H1 (cell line): Measurements from ENCODE around the gene TMEM273. TPM values are rescaled to one million over a fixed set of nuclear protein-coding genes. Genes with fewer than 3 reads are reported as not detected.

Experiments used
- CTCF ChIA-PET: fragments of 300-600 bp; sonication (Branson Sonifier 250); formaldehyde crosslinking; loops from one replicate; lab custom pipeline; 2021; ENCODE audit not compliant: partially characterized antibody; lab: Charles Lee
- POLR2A ChIA-PET: fragments of 300-600 bp; sonication (Branson Sonifier 250); formaldehyde crosslinking; loops from one replicate; lab custom pipeline; 2021; ENCODE audit warnings: inconsistent platforms; ENCODE audit not compliant: partially characterized antibody; lab: Charles Lee
- DNase-seq, 2 experiments: peaks; one replicate each; pipeline versions ENCODE4 v3.0.0 to v3.0.0-alpha.2; 2010 to 2022; ENCODE audit warnings: low spot score in 2 of 2, low read depth in 1 of 2, mixed read lengths in 1 of 2
- FAIRE-seq: peaks from 2 replicates; lab custom pipeline; 2011; peaks lifted over from hg19 to GRCh38; lab: Jason Lieb, UNC
- H2AFZ ChIP-seq: 2 replicates; pipeline ENCODE4 v1.8.1; 2012; ENCODE audit warnings: low read length, inconsistent platforms
- H2AK5ac ChIP-seq: 2 replicates; pipeline ENCODE4 v1.6.1; 2013; ENCODE audit warnings: low read depth, low read length
- H2BK120ac ChIP-seq: replicated peaks from 2 replicates; pipeline ENCODE3; 2013; ENCODE audit warnings: low read depth, low read length, inconsistent platforms
- H2BK12ac ChIP-seq: 2 replicates; pipeline ENCODE4 v1.6.1; 2013; ENCODE audit warnings: low read depth, low read length
- H2BK15ac ChIP-seq: 2 replicates; pipeline ENCODE4 v1.6.1; 2013; ENCODE audit warnings: low read length
- H2BK20ac ChIP-seq: 2 replicates; pipeline ENCODE4 v1.6.1; 2013; ENCODE audit warnings: low read length
- H2BK5ac ChIP-seq: 2 replicates; pipeline ENCODE4 v1.6.1; 2013; ENCODE audit warnings: low read depth, low read length
- H3K14ac ChIP-seq: 2 replicates; pipeline ENCODE4 v1.6.1; 2013; ENCODE audit warnings: inconsistent platforms; ENCODE audit not compliant: insufficient read length
- H3K18ac ChIP-seq: 2 replicates; pipeline ENCODE4 v1.6.1; 2013; ENCODE audit warnings: low read length; ENCODE audit errors: extremely low read depth
- H3K23ac ChIP-seq: 2 replicates; pipeline ENCODE4 v1.6.1; 2013; ENCODE audit warnings: inconsistent platforms; ENCODE audit not compliant: insufficient read length
- H3K23me2 ChIP-seq: 2 replicates; pipeline ENCODE4 v1.6.1; 2013; ENCODE audit warnings: low read depth, low read length
- H3K27ac ChIP-seq: 2 replicates; pipeline ENCODE4 v1.6.1; 2011; ENCODE audit warnings: low read depth, low read length, inconsistent platforms
- H3K27me3 ChIP-seq, 4 experiments: replicated peaks in 1 of 4; 1 replicate in 1 of 4; 2 replicates in 3 of 4; pipeline versions ENCODE4 v1.6.1 to v1.8.1; 2011 to 2013; ENCODE audit warnings: low read length in 3 of 4, mild to moderate bottlenecking in 3 of 4, inconsistent platforms in 2 of 4, mixed read lengths in 2 of 4, moderate library complexity in 1 of 4; ENCODE audit not compliant: control insufficient read depth in 3 of 4, insufficient read depth in 3 of 4; ENCODE audit errors: extremely low read depth in 1 of 4
- H3K36me3 ChIP-seq, 4 experiments: 2 replicates each; pipeline versions ENCODE4 v1.6.1 to v1.8.1; 2011 to 2013; ENCODE audit warnings: mild to moderate bottlenecking in 4 of 4, low read length in 3 of 4, moderate library complexity in 2 of 4, control low read depth in 1 of 4, inconsistent platforms in 1 of 4; ENCODE audit not compliant: insufficient read depth in 4 of 4, control insufficient read depth in 2 of 4
- H3K4ac ChIP-seq: replicated peaks from 2 replicates; pipeline ENCODE3; 2013; ENCODE audit warnings: low read length, low read depth, mixed read lengths, inconsistent platforms; ENCODE audit not compliant: insufficient read length
- H3K4me1 ChIP-seq, 4 experiments: replicated peaks in 1 of 4; 1 replicate in 1 of 4; 2 replicates in 3 of 4; pipeline versions ENCODE4 v1.6.1 to v1.8.1; 2011 to 2013; ENCODE audit warnings: low read length in 3 of 4, inconsistent platforms in 2 of 4, mixed read lengths in 1 of 4; ENCODE audit not compliant: insufficient read depth in 4 of 4, control insufficient read depth in 3 of 4
- H3K4me2 ChIP-seq, 2 experiments: 2 replicates each; pipeline versions ENCODE4 v1.6.1 to v1.8.1; 2011 to 2013; ENCODE audit warnings: low read depth in 2 of 2, low read length in 2 of 2, control low read depth in 1 of 2, inconsistent platforms in 1 of 2, mild to moderate bottlenecking in 1 of 2; ENCODE audit not compliant: insufficient read depth in 1 of 2
- H3K4me3 ChIP-seq, 4 experiments: fragments of 200-600, 300-600 bp in 1 of 4; sonication (generic), shearing (Covaris generic), sonication (Bioruptor Twin) in 1 of 4; 2 replicates each; pipeline versions ENCODE4 v1.5.1 to v1.8.1; 2011 to 2016; ENCODE audit warnings: low read length in 4 of 4, low read depth in 3 of 4, control low read depth in 2 of 4, inconsistent platforms in 2 of 4, mild to moderate bottlenecking in 2 of 4, mixed read lengths in 1 of 4, moderate library complexity in 1 of 4; ENCODE audit not compliant: insufficient read depth in 2 of 4; ENCODE audit errors: extremely low read depth in 1 of 4
- H3K56ac ChIP-seq: replicated peaks from 2 replicates; pipeline ENCODE3; 2013; ENCODE audit warnings: low read depth, mild to moderate bottlenecking, mixed read lengths, low read length, inconsistent platforms; ENCODE audit not compliant: insufficient read length
- H3K79me1 ChIP-seq: 2 replicates; pipeline ENCODE4 v1.6.1; 2013; ENCODE audit warnings: low read depth, low read length, control low read depth
- H3K79me2 ChIP-seq, 2 experiments: 2 replicates each; pipeline versions ENCODE4 v1.6.1 to v1.8.1; 2012 to 2013; ENCODE audit warnings: low read length in 2 of 2, mild to moderate bottlenecking in 2 of 2, inconsistent platforms in 1 of 2; ENCODE audit not compliant: insufficient read depth in 2 of 2, control insufficient read depth in 1 of 2
- H3K9ac ChIP-seq, 4 experiments: replicated peaks in 1 of 4; 1 replicate in 1 of 4; 2 replicates in 3 of 4; pipeline versions ENCODE4 v1.6.1 to v1.8.1; 2011 to 2013; ENCODE audit warnings: low read depth in 3 of 4, low read length in 3 of 4, control low read depth in 2 of 4, mild to moderate bottlenecking in 2 of 4, moderate library complexity in 2 of 4, inconsistent platforms in 1 of 4; ENCODE audit errors: extremely low read depth in 1 of 4
- H3K9me3 ChIP-seq, 2 experiments: 2 replicates each; pipeline versions ENCODE4 v1.6.1 to v1.8.1; 2012 to 2013; ENCODE audit warnings: mild to moderate bottlenecking in 2 of 2, moderate library complexity in 2 of 2, control low read depth in 1 of 2, inconsistent platforms in 1 of 2, low read depth in 1 of 2, low read length in 1 of 2, mixed read lengths in 1 of 2; ENCODE audit not compliant: insufficient read depth in 2 of 2
- H4K20me1 ChIP-seq, 2 experiments: replicated peaks in 1 of 2; 2 replicates each; pipeline versions ENCODE3 to v1.8.1; 2011 to 2013; ENCODE audit warnings: inconsistent platforms in 2 of 2, low read length in 2 of 2, mild to moderate bottlenecking in 1 of 2; ENCODE audit not compliant: insufficient read depth in 2 of 2, control insufficient read depth in 1 of 2
- H4K5ac ChIP-seq: 2 replicates; pipeline ENCODE4 v1.6.1; 2013; ENCODE audit warnings: low read length, low read depth, mixed read lengths, inconsistent platforms; ENCODE audit not compliant: insufficient read length
- H4K8ac ChIP-seq: 2 replicates; pipeline ENCODE4 v1.8.0; 2013; ENCODE audit warnings: mild to moderate bottlenecking, moderate library complexity, low read length, inconsistent platforms; ENCODE audit not compliant: insufficient read depth; ENCODE audit errors: extremely low read depth
- H4K91ac ChIP-seq: replicated peaks from 2 replicates; pipeline ENCODE3; 2013; ENCODE audit warnings: low read length, mixed read lengths, inconsistent platforms; ENCODE audit not compliant: insufficient read length
- ASH2L ChIP-seq: fragments of 200-600, 300-600 bp; sonication (generic); IDR thresholded peaks from one replicate; pipeline ENCODE4 v1.7.1; 2017; ENCODE audit warnings: low read length
- BCL11A ChIP-seq, 2 experiments: IDR thresholded peaks; one replicate each; pipeline ENCODE4 v1.6.1; 2011; ENCODE audit warnings: low read depth in 2 of 2, low read length in 2 of 2, mild to moderate bottlenecking in 2 of 2
- CTBP2 ChIP-seq: IDR thresholded peaks from 2 replicates; pipeline ENCODE4 v1.7.0; 2011; ENCODE audit warnings: borderline replicate concordance, mild to moderate bottlenecking, moderate library complexity, mixed read lengths, low read length; ENCODE audit not compliant: insufficient read depth, insufficient read length
- GABPA ChIP-seq: IDR thresholded peaks from 2 replicates; pipeline ENCODE4 v1.6.1; 2011; ENCODE audit warnings: mild to moderate bottlenecking, low read length, moderate library complexity, borderline replicate concordance; ENCODE audit not compliant: insufficient read depth
- HDAC6 ChIP-seq: IDR thresholded peaks from one replicate; pipeline ENCODE4 v1.7.1; 2012; ENCODE audit warnings: low read depth, mild to moderate bottlenecking, inconsistent platforms, low read length, moderate library complexity
- KDM4A ChIP-seq: IDR thresholded peaks from one replicate; pipeline ENCODE4 v1.7.1; 2012; ENCODE audit warnings: low read depth, mild to moderate bottlenecking, moderate library complexity, low read length, inconsistent platforms; ENCODE audit not compliant: severe bottlenecking
- MAFK ChIP-seq: IDR thresholded peaks from 2 replicates; pipeline ENCODE4 v1.6.1; 2012; ENCODE audit warnings: low read depth, mild to moderate bottlenecking, improper control_type of control experiment, low read length
- RXRA ChIP-seq: IDR thresholded peaks from 2 replicates; pipeline ENCODE4 v1.6.1; 2011; ENCODE audit warnings: low read depth, mild to moderate bottlenecking, low read length, moderate library complexity; ENCODE audit not compliant: insufficient read depth
- SIX5 ChIP-seq: IDR thresholded peaks from 2 replicates; pipeline ENCODE4 v1.6.1; 2011; ENCODE audit warnings: mild to moderate bottlenecking, low read depth, low read length
- TAF7 ChIP-seq: optimal IDR thresholded peaks from 2 replicates; pipeline ENCODE3; 2011; ENCODE audit warnings: low read depth, mild to moderate bottlenecking, inconsistent platforms, low read length, moderate library complexity, borderline replicate concordance
- TBP ChIP-seq: IDR thresholded peaks from 2 replicates; pipeline ENCODE4 v1.6.1; 2011; ENCODE audit warnings: low read depth, low read length, improper control_type of control experiment
- TEAD4 ChIP-seq: IDR thresholded peaks from 2 replicates; pipeline ENCODE4 v1.6.1; 2012; ENCODE audit warnings: low read depth, low read length, inconsistent platforms, mixed read lengths
- WGBS, 2 experiments: shearing (Covaris generic) in 1 of 2; methylation state at CpG; one replicate each; pipeline versions ENCODE4 v1.1.6 to v1.1.7; 2013 to 2015; ENCODE audit warnings: low lambda C conversion rate in 2 of 2, mixed read lengths in 2 of 2, inconsistent platforms in 1 of 2, low coverage in 1 of 2, missing lambda C conversion rate in 1 of 2; ENCODE audit not compliant: insufficient replicate concordance in 2 of 2, insufficient coverage in 1 of 2, insufficient read length in 1 of 2; ENCODE audit errors: extremely low coverage in 1 of 2, missing lambda C conversion rate in 1 of 2; 5-methylcytosine and 5-hydroxymethylcytosine counted together
- polyA plus RNA-seq, 7 experiments: library from polyadenylated mRNA; depleted of rRNA in 3 of 7; stranded (reverse) in 5 of 7; unstranded in 2 of 7; fragments of >200 nt in 5 of 7; fragments of 200-250 nt in 2 of 7; gene quantifications; 1 replicate in 5 of 7; 2 replicates in 1 of 7; 4 replicates in 1 of 7; pipeline versions ENCODE4 v1.2.1 to v1.2.3, GENCODE V29; 2011 to 2013; ENCODE audit warnings: missing spikeins in 2 of 7, mixed read lengths in 2 of 7
- total RNA-seq: library from RNA; stranded (reverse); fragmentation: NEBNext Ultra II Directional; extraction: Animal tissue kit (Norgen Biotek cat#: 25700); gene quantifications from 2 replicates; pipeline ENCODE4 v1.2.1, GENCODE V29; 2021

TMEM273 gene
- total and polyA plus RNA-seq, 2 of the 8 experiments (the other 6 are each of a cell fraction or from before 2014, with no cell fraction given): not detected

DNA sequence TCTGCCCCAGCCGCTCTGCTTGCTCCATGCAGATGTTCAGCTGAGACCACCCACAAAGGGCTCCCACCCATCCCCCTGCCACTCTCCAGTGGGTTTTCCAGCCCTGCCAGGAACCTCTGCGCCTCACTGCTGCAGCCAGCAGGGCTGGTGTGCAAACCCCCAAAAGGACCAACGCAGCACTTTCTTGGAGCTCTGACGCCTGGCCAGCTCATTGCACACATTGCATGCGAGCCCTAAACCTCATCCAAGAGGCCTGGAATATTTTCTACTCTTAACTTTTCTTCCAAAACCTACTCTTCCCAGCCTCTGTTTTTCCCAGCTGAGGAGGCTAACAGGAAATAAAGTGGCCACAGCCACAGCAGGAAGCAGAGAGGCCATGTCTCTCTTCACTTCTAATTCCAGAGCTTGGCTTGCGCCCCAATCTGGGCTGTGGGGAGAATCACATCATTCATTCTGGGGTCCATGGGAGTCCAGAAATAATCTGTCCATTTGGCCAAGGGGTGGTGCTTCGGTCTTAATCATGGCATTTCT is 49.8 kb downstream of the TMEM273 start:
- no peak for DNase-seq
- no peak overlapping the region for H3K4ac ChIP-seq
- TF ChIP-seq BCL11A (IDR thresholded peaks at IDR 0.05; ENCODE audit: low read depth in 2 of 2, low read length in 2 of 2) (no peak), TBP (no peak), CTBP2 (no peak), RXRA (no peak), ASH2L (no peak), HDAC6 (no peak), MAFK (no peak), TEAD4 (no peak), TAF7 (no peak), KDM4A (no peak), GABPA (no peak), SIX5 (no peak)

More for the DNA sequence above, 49.8 kb downstream of the TMEM273 start:
- 90% methylated on average over 7 of the region's 7 CpGs; no CpG with 5 or more reads in 1 of the 2 experiments for WGBS, 2 experiments
- Histone ChIP-seq H3K79me1 (no peaks in the 10 kb centered on the region), H4K5ac (no peak overlapping the region), H2BK5ac (no peak overlapping the region), H2AK5ac (no peak overlapping the region), H3K79me2 (no peaks in the 10 kb centered on the region), H2AFZ (no peak overlapping the region), H3K9me3 (no peaks in the 10 kb centered on the region), H3K27ac (no peak overlapping the region), H3K4me2 (no peak overlapping the region), H3K56ac (no peak overlapping the region), H4K20me1 (no peaks in the 10 kb centered on the region), H4K91ac (no peak overlapping the region), H2BK20ac (no peak overlapping the region), H2BK15ac (no peak overlapping the region), H4K8ac (no peak overlapping the region), H3K9ac (no peak overlapping the region), H3K14ac (no peak overlapping the region), H3K27me3 (no peaks in the 10 kb centered on the region), H3K18ac (no peak overlapping the region), H2BK12ac (no peak overlapping the region), H3K23me2 (no peaks in the 10 kb centered on the region), H3K36me3 (no peaks in the 10 kb centered on the region), H3K23ac (no peak overlapping the region), H3K4me3 (no peak overlapping the region), H3K4me1 (peaks cover 1 to 6% (median 3%) of the 10 kb centered on the region in 4 experiments; a peak in 2 of 7 replicates), H2BK120ac (no peak overlapping the region)
- POLR2A ChIA-PET: interaction anchor here (0.6 to 1.9 kb wide), 2 partner anchors 8 to 89 kb away, joined by 4 read pairs; no protein-coding TSS in a partner anchor
- FAIRE-seq: no peak
- CTCF ChIA-PET: interaction anchor here (1.0 to 1.6 kb wide), 5 partner anchors 13 to 293 kb away, joined by 3 to 5 read pairs (median 4); no protein-coding TSS in a partner anchor
